ENCODE measurements around the gene VPS29.

GRCh38 chr12:110549716-110550115, 47.8 kb upstream of the VPS29 start:
- TF ChIP-seq, protein P1, sequence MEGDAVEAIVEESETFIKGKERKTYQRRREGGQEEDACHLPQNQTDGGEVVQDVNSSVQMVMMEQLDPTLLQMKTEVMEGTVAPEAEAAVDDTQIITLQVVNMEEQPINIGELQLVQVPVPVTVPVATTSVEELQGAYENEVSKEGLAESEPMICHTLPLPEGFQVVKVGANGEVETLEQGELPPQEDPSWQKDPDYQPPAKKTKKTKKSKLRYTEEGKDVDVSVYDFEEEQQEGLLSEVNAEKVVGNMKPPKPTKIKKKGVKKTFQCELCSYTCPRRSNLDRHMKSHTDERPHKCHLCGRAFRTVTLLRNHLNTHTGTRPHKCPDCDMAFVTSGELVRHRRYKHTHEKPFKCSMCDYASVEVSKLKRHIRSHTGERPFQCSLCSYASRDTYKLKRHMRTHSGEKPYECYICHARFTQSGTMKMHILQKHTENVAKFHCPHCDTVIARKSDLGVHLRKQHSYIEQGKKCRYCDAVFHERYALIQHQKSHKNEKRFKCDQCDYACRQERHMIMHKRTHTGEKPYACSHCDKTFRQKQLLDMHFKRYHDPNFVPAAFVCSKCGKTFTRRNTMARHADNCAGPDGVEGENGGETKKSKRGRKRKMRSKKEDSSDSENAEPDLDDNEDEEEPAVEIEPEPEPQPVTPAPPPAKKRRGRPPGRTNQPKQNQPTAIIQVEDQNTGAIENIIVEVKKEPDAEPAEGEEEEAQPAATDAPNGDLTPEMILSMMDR (IDR thresholded peaks at IDR 0.05) = no peak
- TF ChIP-seq POLR2A (IDR thresholded peaks at IDR 0.05) = no peak

Data from uterus (tissue), 2 donors.